ENCODE measurements around the gene GCFC2. TPM values are rescaled to one million over a fixed set of nuclear protein-coding genes. Genes with fewer than 3 reads are reported as not detected.

GCFC2 gene
- total RNA-seq, 1 experiment from 2014 or later, result 20.1 TPM

GRCh38 chr2:75646583-75647425, 63.9 kb downstream of the GCFC2 start, which contains the start of gene MRPL19:
MRPL19 (plus strand) TSS chr2:75646783; CDS start chr2:75646808, 25 bp downstream.
- DNase-seq (ENCODE audit: low read depth, low spot score), result peak; percentile 87
- no peaks in the 10 kb centered on the region for H3K27me3 ChIP-seq (ENCODE audit: insufficient read depth, low read length)
- H3K36me3 ChIP-seq (ENCODE audit: control insufficient read depth in 1 of 2, insufficient read depth in 2 of 2, low read length in 2 of 2), result peaks cover 11 to 22% of the 10 kb centered on the region in 2 experiments; a peak in 3 of 4 replicates
- BruUV-seq (replicated peaks), result TSS peak; percentile 47
- H4K20me1 ChIP-seq (ENCODE audit: insufficient read depth), result no peaks in the 10 kb centered on the region
- ChIA-PET CTCF (interaction anchor here (1.0 to 2.4 kb wide), 5 partner anchors 19 to 70 kb away, joined by 3 to 7 read pairs (median 4); no protein-coding TSS in a partner anchor), POLR2A (interaction anchor here (1.0 kb wide), 1 partner anchor 22 kb away, joined by 3 read pairs; no protein-coding TSS in a partner anchor), RAD21 (ENCODE audit: low non-redundant PET in 1 of 2, low total read pairs in 2 of 2, uncharacterized antibody in 2 of 2, unreplicated experiment in 2 of 2) (no interaction called here)
- peak within 1 kb of the TSS; percentile 79 for H3K4me2 ChIP-seq (ENCODE audit: low read length)
- H3K27ac ChIP-seq (ENCODE audit: low read depth, low read length), result peak within 1 kb of the TSS; percentile 82
- H2AFZ ChIP-seq (ENCODE audit: low read depth, low read length, poor library complexity, severe bottlenecking), result peak within 1 kb of the TSS; percentile 75
- intact Hi-C loops (cut with micrococcal nuclease), result loop anchor here (2.0 kb wide), 1 partner anchor 64 kb away; the partner anchor contains the start of gene GCFC2
- no peaks in the 10 kb centered on the region for H3K9me2 ChIP-seq (ENCODE audit: insufficient read depth)
- peaks cover 48% of the 10 kb centered on the region for H3K79me2 ChIP-seq (ENCODE audit: insufficient read depth, low read length)
- no peaks in the 10 kb centered on the region for H3K9me3 ChIP-seq (ENCODE audit: control insufficient read depth in 1 of 2, insufficient read depth in 1 of 2, low read depth in 1 of 2, low read length in 2 of 2)
- peaks cover 6 to 14% of the 10 kb centered on the region in 2 experiments; a peak in 3 of 4 replicates for H3K4me1 ChIP-seq (ENCODE audit: control insufficient read depth in 1 of 2, insufficient read depth in 2 of 2, low read length in 2 of 2)
- peak within 1 kb of the TSS; percentile 79 for H3K9ac ChIP-seq (ENCODE audit: low read length)
- ATAC-seq, result peak; percentile 94
- peak within 1 kb of the TSS; percentile 73 to 79 for H3K4me3 ChIP-seq (replicated peaks in 1 of 2; ENCODE audit: low read depth in 1 of 2, low read length in 2 of 2)
- TF ChIP-seq, protein P1, sequence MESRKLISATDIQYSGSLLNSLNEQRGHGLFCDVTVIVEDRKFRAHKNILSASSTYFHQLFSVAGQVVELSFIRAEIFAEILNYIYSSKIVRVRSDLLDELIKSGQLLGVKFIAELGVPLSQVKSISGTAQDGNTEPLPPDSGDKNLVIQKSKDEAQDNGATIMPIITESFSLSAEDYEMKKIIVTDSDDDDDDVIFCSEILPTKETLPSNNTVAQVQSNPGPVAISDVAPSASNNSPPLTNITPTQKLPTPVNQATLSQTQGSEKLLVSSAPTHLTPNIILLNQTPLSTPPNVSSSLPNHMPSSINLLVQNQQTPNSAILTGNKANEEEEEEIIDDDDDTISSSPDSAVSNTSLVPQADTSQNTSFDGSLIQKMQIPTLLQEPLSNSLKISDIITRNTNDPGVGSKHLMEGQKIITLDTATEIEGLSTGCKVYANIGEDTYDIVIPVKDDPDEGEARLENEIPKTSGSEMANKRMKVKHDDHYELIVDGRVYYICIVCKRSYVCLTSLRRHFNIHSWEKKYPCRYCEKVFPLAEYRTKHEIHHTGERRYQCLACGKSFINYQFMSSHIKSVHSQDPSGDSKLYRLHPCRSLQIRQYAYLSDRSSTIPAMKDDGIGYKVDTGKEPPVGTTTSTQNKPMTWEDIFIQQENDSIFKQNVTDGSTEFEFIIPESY (IDR thresholded peaks at IDR 0.05; ENCODE audit: extremely low read depth, insufficient replicate concordance, low read length), result peak; percentile 76
- no peak for TF ChIP-seq TCF7L2 (IDR thresholded peaks at IDR 0.05; ENCODE audit: borderline replicate concordance, extremely low read depth, insufficient read depth, insufficient read length)
- TF ChIP-seq, protein P2, sequence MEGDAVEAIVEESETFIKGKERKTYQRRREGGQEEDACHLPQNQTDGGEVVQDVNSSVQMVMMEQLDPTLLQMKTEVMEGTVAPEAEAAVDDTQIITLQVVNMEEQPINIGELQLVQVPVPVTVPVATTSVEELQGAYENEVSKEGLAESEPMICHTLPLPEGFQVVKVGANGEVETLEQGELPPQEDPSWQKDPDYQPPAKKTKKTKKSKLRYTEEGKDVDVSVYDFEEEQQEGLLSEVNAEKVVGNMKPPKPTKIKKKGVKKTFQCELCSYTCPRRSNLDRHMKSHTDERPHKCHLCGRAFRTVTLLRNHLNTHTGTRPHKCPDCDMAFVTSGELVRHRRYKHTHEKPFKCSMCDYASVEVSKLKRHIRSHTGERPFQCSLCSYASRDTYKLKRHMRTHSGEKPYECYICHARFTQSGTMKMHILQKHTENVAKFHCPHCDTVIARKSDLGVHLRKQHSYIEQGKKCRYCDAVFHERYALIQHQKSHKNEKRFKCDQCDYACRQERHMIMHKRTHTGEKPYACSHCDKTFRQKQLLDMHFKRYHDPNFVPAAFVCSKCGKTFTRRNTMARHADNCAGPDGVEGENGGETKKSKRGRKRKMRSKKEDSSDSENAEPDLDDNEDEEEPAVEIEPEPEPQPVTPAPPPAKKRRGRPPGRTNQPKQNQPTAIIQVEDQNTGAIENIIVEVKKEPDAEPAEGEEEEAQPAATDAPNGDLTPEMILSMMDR (IDR thresholded peaks at IDR 0.05 in 2 of 3, conservative IDR thresholded peaks at IDR 0.05 in 1 of 3; ENCODE audit: borderline replicate concordance in 1 of 3, insufficient read depth in 1 of 3, low read depth in 2 of 3, low read length in 2 of 3), result no peak
- no peak for TF ChIP-seq ZNF274 (IDR thresholded peaks at IDR 0.05; ENCODE audit: low read depth, low read length)
- TF ChIP-seq ATF3 (IDR thresholded peaks at IDR 0.05), result no peak
- no peak for TF ChIP-seq FOSL1 (IDR thresholded peaks at IDR 0.05; ENCODE audit: low read depth)
- peak; percentile 50; the same call in 1 of the 2 replicates for TF ChIP-seq CBX3 (IDR thresholded peaks at IDR 0.05; ENCODE audit: low read depth)
- no peak for TF ChIP-seq RAD21 (IDR thresholded peaks at IDR 0.05; ENCODE audit: low read depth)
- TF ChIP-seq EGR1 (IDR thresholded peaks at IDR 0.05; ENCODE audit: low read depth), result no peak
- TF ChIP-seq POLR2AphosphoS5 (IDR thresholded peaks at IDR 0.05; ENCODE audit: low read depth, low read length), result peak; percentile 81
- TF ChIP-seq POLR2A (IDR thresholded peaks at IDR 0.05; ENCODE audit: borderline replicate concordance, extremely low read depth, insufficient read depth, insufficient read length), result no peak
- no peak for TF ChIP-seq SIN3A (IDR thresholded peaks at IDR 0.05; ENCODE audit: low read depth)
- TF ChIP-seq MAX (IDR thresholded peaks at IDR 0.05), result peak; percentile 53; the same call in 1 of the 2 replicates
- TF ChIP-seq, protein P3, sequence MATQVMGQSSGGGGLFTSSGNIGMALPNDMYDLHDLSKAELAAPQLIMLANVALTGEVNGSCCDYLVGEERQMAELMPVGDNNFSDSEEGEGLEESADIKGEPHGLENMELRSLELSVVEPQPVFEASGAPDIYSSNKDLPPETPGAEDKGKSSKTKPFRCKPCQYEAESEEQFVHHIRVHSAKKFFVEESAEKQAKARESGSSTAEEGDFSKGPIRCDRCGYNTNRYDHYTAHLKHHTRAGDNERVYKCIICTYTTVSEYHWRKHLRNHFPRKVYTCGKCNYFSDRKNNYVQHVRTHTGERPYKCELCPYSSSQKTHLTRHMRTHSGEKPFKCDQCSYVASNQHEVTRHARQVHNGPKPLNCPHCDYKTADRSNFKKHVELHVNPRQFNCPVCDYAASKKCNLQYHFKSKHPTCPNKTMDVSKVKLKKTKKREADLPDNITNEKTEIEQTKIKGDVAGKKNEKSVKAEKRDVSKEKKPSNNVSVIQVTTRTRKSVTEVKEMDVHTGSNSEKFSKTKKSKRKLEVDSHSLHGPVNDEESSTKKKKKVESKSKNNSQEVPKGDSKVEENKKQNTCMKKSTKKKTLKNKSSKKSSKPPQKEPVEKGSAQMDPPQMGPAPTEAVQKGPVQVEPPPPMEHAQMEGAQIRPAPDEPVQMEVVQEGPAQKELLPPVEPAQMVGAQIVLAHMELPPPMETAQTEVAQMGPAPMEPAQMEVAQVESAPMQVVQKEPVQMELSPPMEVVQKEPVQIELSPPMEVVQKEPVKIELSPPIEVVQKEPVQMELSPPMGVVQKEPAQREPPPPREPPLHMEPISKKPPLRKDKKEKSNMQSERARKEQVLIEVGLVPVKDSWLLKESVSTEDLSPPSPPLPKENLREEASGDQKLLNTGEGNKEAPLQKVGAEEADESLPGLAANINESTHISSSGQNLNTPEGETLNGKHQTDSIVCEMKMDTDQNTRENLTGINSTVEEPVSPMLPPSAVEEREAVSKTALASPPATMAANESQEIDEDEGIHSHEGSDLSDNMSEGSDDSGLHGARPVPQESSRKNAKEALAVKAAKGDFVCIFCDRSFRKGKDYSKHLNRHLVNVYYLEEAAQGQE (IDR thresholded peaks at IDR 0.05; ENCODE audit: low read depth), result no peak
- no peak for TF ChIP-seq SRF (IDR thresholded peaks at IDR 0.05; ENCODE audit: low read depth)
- TF ChIP-seq ELF1 (IDR thresholded peaks at IDR 0.05; ENCODE audit: borderline replicate concordance, low read depth), result peak; percentile 28; the same call in 1 of the 2 replicates
- TF ChIP-seq ZFX (IDR thresholded peaks at IDR 0.05), result peak; percentile 99
- no peak for TF ChIP-seq JUND (IDR thresholded peaks at IDR 0.05)

Data from HCT116 (cell line).